ENCODE results near the gene NUS1. TPM values are rescaled to one million over a fixed set of nuclear protein-coding genes. Genes with fewer than 3 reads are reported as not detected.
"Not testable (repeated sequence)": the region's sequence is repeated elsewhere in the genome, so short reads cannot be mapped to it uniquely, and the experiment has no call there.

Gene NUS1
- total RNA-seq, 2 donors from 2014 or later: 17.6 to 17.8 TPM

DNA sequence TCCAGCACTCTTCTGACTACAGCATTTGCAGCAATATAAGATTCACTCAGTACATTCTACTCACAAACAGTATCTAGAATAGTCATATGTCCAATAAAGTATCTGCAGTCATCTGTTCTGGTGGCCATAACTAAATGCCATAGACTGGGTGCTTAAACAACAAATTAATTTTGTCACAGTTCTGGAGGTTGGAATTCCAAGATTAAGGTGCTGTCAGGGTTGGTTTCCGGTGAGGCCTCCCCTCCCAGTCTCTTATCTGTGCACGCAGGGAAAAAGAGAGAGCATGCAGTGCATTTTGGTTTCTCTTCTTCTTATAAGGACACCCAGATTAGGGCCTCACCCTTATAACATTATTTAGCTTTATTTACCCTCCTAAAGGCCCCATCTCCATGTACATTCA is 21.3 kb upstream of the NUS1 start:
- no peak overlapping the region for H3K4me3 ChIP-seq
- WGBS, 2 donors: 74 to 84% methylated on average over 2 of the region's 2 CpGs
- intact Hi-C loops (cut with DNase I): no loop called here
- H3K36me3 ChIP-seq (replicated peaks in 1 of 2; ENCODE audit: insufficient read depth in 1 of 2, low read depth in 2 of 2): no peaks in the 10 kb centered on the region
- H3K4me1 ChIP-seq: no peaks in the 10 kb centered on the region
- no peak overlapping the region for H3K27ac ChIP-seq
- H3K27me3 ChIP-seq: no peaks in the 10 kb centered on the region
- H3K9me3 ChIP-seq: no peaks in the 10 kb centered on the region
- no peak for ATAC-seq
- no peak for DNase-seq
- TF ChIP-seq, protein P1, sequence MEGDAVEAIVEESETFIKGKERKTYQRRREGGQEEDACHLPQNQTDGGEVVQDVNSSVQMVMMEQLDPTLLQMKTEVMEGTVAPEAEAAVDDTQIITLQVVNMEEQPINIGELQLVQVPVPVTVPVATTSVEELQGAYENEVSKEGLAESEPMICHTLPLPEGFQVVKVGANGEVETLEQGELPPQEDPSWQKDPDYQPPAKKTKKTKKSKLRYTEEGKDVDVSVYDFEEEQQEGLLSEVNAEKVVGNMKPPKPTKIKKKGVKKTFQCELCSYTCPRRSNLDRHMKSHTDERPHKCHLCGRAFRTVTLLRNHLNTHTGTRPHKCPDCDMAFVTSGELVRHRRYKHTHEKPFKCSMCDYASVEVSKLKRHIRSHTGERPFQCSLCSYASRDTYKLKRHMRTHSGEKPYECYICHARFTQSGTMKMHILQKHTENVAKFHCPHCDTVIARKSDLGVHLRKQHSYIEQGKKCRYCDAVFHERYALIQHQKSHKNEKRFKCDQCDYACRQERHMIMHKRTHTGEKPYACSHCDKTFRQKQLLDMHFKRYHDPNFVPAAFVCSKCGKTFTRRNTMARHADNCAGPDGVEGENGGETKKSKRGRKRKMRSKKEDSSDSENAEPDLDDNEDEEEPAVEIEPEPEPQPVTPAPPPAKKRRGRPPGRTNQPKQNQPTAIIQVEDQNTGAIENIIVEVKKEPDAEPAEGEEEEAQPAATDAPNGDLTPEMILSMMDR (IDR thresholded peaks at IDR 0.05): no peak
- TF ChIP-seq POLR2A (IDR thresholded peaks at IDR 0.05): no peak

DNA sequence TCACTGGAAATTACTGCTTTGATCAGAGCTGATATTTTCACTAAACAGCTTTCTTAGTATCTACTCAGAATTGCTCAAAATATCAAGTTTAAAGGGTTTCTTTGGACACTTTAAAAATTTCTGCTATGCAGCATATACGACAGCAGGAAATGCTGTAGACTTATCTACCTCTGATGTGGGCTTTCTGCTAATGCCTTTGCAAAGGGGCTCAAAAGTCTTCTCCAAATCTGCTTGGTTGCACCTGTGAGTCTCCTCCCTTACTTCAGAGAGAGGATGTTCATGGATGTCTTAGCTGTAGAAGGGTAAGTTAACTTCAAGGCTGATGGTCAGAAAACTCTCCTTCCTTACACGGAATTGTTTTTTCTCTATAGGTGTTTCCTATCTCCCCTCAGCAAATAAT is 19.9 kb upstream of the NUS1 start:
- no peak overlapping the region for H3K27ac ChIP-seq

DNA sequence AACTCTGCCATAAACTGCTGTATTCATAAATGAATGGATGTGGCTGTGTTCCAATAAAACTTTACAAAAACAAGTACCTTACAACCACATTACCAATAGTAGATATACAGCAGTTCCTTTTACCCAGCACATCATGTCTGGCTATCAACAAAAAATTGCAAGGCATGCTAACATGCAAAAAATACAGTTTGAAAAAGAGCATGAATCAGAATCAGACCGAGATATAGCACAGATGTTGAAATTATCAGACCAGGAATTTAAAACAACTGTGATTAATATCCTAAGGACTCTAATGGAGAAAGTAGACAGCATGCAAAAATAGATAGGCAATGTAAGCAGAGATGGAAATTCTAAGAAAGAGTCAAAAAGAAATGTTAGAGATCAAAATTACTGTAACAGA is 8.4 kb upstream of the NUS1 start:
- H3K27me3 ChIP-seq: no peaks in the 10 kb centered on the region
- DNase-seq: no peak
- WGBS, 2 donors: 69 to 71% methylated on average over 1 of the region's 1 CpG
- H3K36me3 ChIP-seq (replicated peaks in 1 of 2; ENCODE audit: insufficient read depth in 1 of 2, low read depth in 2 of 2): no peaks in the 10 kb centered on the region
- H3K9me3 ChIP-seq: no peaks in the 10 kb centered on the region
- H3K27ac ChIP-seq: no peak overlapping the region
- TF ChIP-seq POLR2A (IDR thresholded peaks at IDR 0.05): no peak
- TF ChIP-seq, protein P1 (IDR thresholded peaks at IDR 0.05): no peak
- intact Hi-C loops (cut with DNase I): no loop called here
- no peak overlapping the region for H3K4me3 ChIP-seq
- H3K4me1 ChIP-seq: no peaks in the 10 kb centered on the region
- ATAC-seq: no peak

More for the DNA sequence above, 19.9 kb upstream of the NUS1 start:
- Histone ChIP-seq H3K36me3 (replicated peaks in 1 of 2; ENCODE audit: insufficient read depth in 1 of 2, low read depth in 2 of 2) (no peaks in the 10 kb centered on the region), H3K9me3 (no peaks in the 10 kb centered on the region), H3K4me3 (no peak overlapping the region), H3K27me3 (no peaks in the 10 kb centered on the region), H3K4me1 (no peaks in the 10 kb centered on the region)
- DNase-seq: no peak
- TF ChIP-seq POLR2A (IDR thresholded peaks at IDR 0.05): no peak
- TF ChIP-seq, protein P1 (IDR thresholded peaks at IDR 0.05): no peak
- ATAC-seq: no peak
- 61 to 68% methylated on average over 2 of the region's 2 CpGs for WGBS, 2 donors
- intact Hi-C loops (cut with DNase I): no loop called here

DNA sequence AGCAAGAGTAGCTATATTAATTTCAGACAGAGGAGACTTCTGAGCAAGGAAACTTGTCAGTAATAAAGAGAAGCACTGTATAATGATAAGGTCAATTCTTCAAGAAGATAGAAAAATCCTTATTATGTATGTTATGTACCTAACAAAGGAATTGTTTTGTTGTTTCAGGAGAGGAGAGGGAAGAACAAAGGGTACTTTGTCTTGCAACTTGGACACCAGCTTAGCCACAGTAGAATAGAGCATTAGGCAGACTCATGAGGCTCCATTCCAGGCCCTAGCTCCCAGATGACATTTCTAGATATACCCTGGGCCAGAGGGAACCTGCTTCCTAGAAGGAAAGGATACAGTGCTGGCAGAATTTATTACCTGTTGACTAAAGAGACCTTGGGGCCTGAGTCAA is 6.5 kb upstream of the NUS1 start:
- no peaks in the 10 kb centered on the region for H3K36me3 ChIP-seq (replicated peaks in 1 of 2; ENCODE audit: insufficient read depth in 1 of 2, low read depth in 2 of 2)
- intact Hi-C loops (cut with DNase I): no loop called here
- TF ChIP-seq POLR2A (IDR thresholded peaks at IDR 0.05): no peak
- TF ChIP-seq, protein P1 (IDR thresholded peaks at IDR 0.05): no peak
- H3K27ac ChIP-seq: no peak overlapping the region
- H3K27me3 ChIP-seq: no peaks in the 10 kb centered on the region
- ATAC-seq: no peak
- H3K4me3 ChIP-seq: no peak overlapping the region
- DNase-seq: no peak
- H3K4me1 ChIP-seq: no peaks in the 10 kb centered on the region
- no peaks in the 10 kb centered on the region for H3K9me3 ChIP-seq

DNA sequence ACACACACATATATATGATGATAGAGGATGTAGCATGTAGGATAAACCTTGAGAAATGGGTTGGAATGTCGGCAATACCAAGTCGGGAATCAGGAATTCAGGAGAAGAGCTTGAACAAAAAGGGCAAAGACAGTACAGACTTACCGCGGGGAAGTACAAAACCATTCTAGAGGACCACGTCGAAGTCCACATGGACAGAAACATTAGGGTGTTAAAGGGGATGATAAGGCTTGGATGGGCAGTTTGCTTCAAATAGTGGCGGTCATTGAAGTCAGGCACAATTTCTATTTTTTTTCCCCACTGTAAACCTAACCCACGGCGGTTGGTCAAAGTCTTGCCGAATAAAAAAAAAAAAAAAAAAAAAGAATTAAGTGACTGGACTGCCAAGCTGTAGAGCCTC is 766 bp upstream of the NUS1 start:
- 63 to 64% methylated on average over 10 of the region's 10 CpGs for WGBS, 2 donors
- Histone ChIP-seq H3K27ac (peak overlapping the region in 2 of 4 donors; percentile 79 to 83), H3K36me3 (replicated peaks in 1 of 2; ENCODE audit: insufficient read depth in 1 of 2, low read depth in 2 of 2) (no peaks in the 10 kb centered on the region), H3K4me3 (peak overlapping the region in 1 of 2 donors; percentile 53), H3K27me3 (no peaks in the 10 kb centered on the region), H3K9me3 (no peaks in the 10 kb centered on the region), H3K4me1 (peaks cover 23% of the 10 kb centered on the region)
- DNase-seq (no peak), ATAC-seq (no peak)
- TF ChIP-seq, protein P1 (IDR thresholded peaks at IDR 0.05): no peak
- TF ChIP-seq POLR2A (IDR thresholded peaks at IDR 0.05): no peak
- intact Hi-C loops (cut with DNase I): no loop called here

DNA sequence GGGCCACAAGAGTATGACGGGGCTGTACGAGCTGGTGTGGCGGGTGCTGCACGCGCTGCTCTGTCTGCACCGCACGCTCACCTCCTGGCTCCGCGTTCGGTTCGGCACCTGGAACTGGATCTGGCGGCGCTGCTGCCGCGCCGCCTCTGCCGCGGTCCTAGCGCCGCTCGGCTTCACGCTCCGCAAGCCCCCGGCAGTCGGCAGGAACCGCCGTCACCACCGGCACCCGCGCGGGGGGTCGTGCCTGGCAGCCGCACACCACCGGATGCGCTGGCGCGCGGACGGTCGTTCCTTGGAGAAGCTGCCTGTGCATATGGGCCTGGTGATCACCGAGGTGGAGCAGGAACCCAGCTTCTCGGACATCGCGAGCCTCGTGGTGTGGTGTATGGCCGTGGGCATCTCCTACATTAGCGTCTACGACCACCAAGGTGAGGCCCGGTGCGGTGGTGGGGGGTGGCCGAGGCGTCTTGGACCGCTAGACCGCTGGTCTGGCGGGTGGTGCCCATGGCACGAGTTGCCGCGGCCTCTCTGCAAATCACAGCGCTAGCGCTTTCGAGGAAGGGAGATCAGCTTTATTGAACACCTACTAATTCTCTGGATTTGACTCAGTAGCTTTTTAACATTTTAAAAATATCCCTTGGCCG is 511 bp downstream of the NUS1 start:
- DNase-seq: peak in 2 of 4 donors; percentile 17 to 25

More for the DNA sequence above, 511 bp downstream of the NUS1 start:
- 0% methylated on average over 5 to 49 of the region's 62 CpGs for WGBS, 2 donors
- Histone ChIP-seq H3K4me3 (peak overlapping the region; percentile 53 to 83), H3K4me1 (peaks cover 23% of the 10 kb centered on the region), H3K27ac (peak overlapping the region in 3 of 4 donors; percentile 79 to 83 (median 83))
- H3K9me3 ChIP-seq; intact Hi-C loops (cut with DNase I); H3K36me3 ChIP-seq (replicated peaks in 1 of 2; ENCODE audit: insufficient read depth in 1 of 2, low read depth in 2 of 2); H3K27me3 ChIP-seq: not testable (repeated sequence)
- ATAC-seq: peak; percentile 65

Data from body of pancreas (tissue), 4 donors.